ENCODE data around the gene LSAMP. TPM values are rescaled to one million over a fixed set of nuclear protein-coding genes. Genes with fewer than 3 reads are reported as not detected.

Gene LSAMP
- total and polyA plus RNA-seq, 2 experiments from 2014 or later, result 4.6 to 6.0 TPM

- no peak for TF ChIP-seq CTCF (IDR thresholded peaks at IDR 0.05; ENCODE audit: low read depth, low read length)
- Histone ChIP-seq H3K4me3 (no peak overlapping the region), H3K27me3 (no peaks in the 10 kb centered on the region), H3K9me3 (ENCODE audit: low read depth) (no peaks in the 10 kb centered on the region), H3K4me1 (ENCODE audit: low read depth) (no peaks in the 10 kb centered on the region), H3K36me3 (no peaks in the 10 kb centered on the region), H3K27ac (no peak overlapping the region)
- DNase-seq (ENCODE audit: low read depth in 1 of 2, low spot score in 1 of 2), result no peak
Observed at GRCh38 chr3:116423374-116423773, 21.9 kb downstream of the LSAMP start.

GRCh38 chr3:116417151-116417550, 28.1 kb downstream of the LSAMP start:
- H3K4me3 ChIP-seq, result no peak overlapping the region
- no peak overlapping the region for H3K27ac ChIP-seq
- no peaks in the 10 kb centered on the region for H3K4me1 ChIP-seq (ENCODE audit: low read depth)
- no peak for DNase-seq (ENCODE audit: low read depth in 1 of 2, low spot score in 1 of 2)
- no peaks in the 10 kb centered on the region for H3K9me3 ChIP-seq (ENCODE audit: low read depth)
- H3K36me3 ChIP-seq, result no peaks in the 10 kb centered on the region
- no peak for TF ChIP-seq CTCF (IDR thresholded peaks at IDR 0.05; ENCODE audit: low read depth, low read length)
- no peaks in the 10 kb centered on the region for H3K27me3 ChIP-seq

- Histone ChIP-seq H3K4me3 (no peak overlapping the region), H3K4me1 (ENCODE audit: low read depth) (no peaks in the 10 kb centered on the region), H3K27me3 (no peaks in the 10 kb centered on the region), H3K9me3 (ENCODE audit: low read depth) (no peaks in the 10 kb centered on the region), H3K27ac (no peak overlapping the region), H3K36me3 (no peaks in the 10 kb centered on the region)
- TF ChIP-seq CTCF (IDR thresholded peaks at IDR 0.05; ENCODE audit: low read depth, low read length), result no peak
- no peak for DNase-seq (ENCODE audit: low read depth in 1 of 2, low spot score in 1 of 2)
Observed at GRCh38 chr3:116413319-116413718, 32.0 kb downstream of the LSAMP start.

- H3K9me3 ChIP-seq (ENCODE audit: low read depth), result no peaks in the 10 kb centered on the region
- H3K4me3 ChIP-seq, result no peak overlapping the region
- H3K27ac ChIP-seq, result no peak overlapping the region
- DNase-seq (ENCODE audit: low read depth in 1 of 2, low spot score in 1 of 2), result no peak
- H3K36me3 ChIP-seq, result no peaks in the 10 kb centered on the region
- TF ChIP-seq CTCF (IDR thresholded peaks at IDR 0.05; ENCODE audit: low read depth, low read length), result no peak
- no peaks in the 10 kb centered on the region for H3K4me1 ChIP-seq (ENCODE audit: low read depth)
- no peaks in the 10 kb centered on the region for H3K27me3 ChIP-seq
Observed at GRCh38 chr3:116408473-116408872, 36.8 kb downstream of the LSAMP start.

GRCh38 chr3:116405231-116405630, 40.1 kb downstream of the LSAMP start:
- no peak overlapping the region for H3K27ac ChIP-seq
- H3K4me3 ChIP-seq, result no peak overlapping the region

More at GRCh38 chr3:116405231-116405630, 40.1 kb downstream of the LSAMP start:
- DNase-seq (ENCODE audit: low read depth in 1 of 2, low spot score in 1 of 2), result no peak
- TF ChIP-seq CTCF (IDR thresholded peaks at IDR 0.05; ENCODE audit: low read depth, low read length), result no peak
- Histone ChIP-seq H3K9me3 (ENCODE audit: low read depth) (no peaks in the 10 kb centered on the region), H3K4me1 (ENCODE audit: low read depth) (no peaks in the 10 kb centered on the region), H3K27me3 (no peaks in the 10 kb centered on the region), H3K36me3 (no peaks in the 10 kb centered on the region)
